Measurements from ENCODE around the gene TSSC4.

The TSSC4 gene

GRCh38 chr11:2447951-2448650 lies 47.6 kb downstream of the TSSC4 start:
- TF ChIP-seq TAF1 (IDR thresholded peaks at IDR 0.05; ENCODE audit: borderline replicate concordance, insufficient read depth, low read length) = no peak
- no peak for TF ChIP-seq FOXP2 (optimal IDR thresholded peaks at IDR 0.05; ENCODE audit: borderline replicate concordance, extremely low read depth, extremely low read length, insufficient read depth)
- no peak for TF ChIP-seq REST (IDR thresholded peaks at IDR 0.05; ENCODE audit: insufficient read depth in 1 of 2, low read depth in 2 of 2, low read length in 2 of 2)
- TF ChIP-seq POLR2AphosphoS5 (IDR thresholded peaks at IDR 0.05; ENCODE audit: low read depth, low read length) = no peak
- TF ChIP-seq SIN3A (IDR thresholded peaks at IDR 0.05; ENCODE audit: borderline replicate concordance, insufficient read depth, low read length) = no peak

- TF ChIP-seq TAF1 (IDR thresholded peaks at IDR 0.05; ENCODE audit: borderline replicate concordance, insufficient read depth, low read length) (no peak), SIN3A (IDR thresholded peaks at IDR 0.05; ENCODE audit: borderline replicate concordance, insufficient read depth, low read length) (no peak), FOXP2 (optimal IDR thresholded peaks at IDR 0.05; ENCODE audit: borderline replicate concordance, extremely low read depth, extremely low read length, insufficient read depth) (no peak)
Measured at GRCh38 chr11:2448661-2449547, 48.4 kb downstream of the TSSC4 start.

GRCh38 chr11:2449548-2450320 lies 49.2 kb downstream of the TSSC4 start:
- no peak for TF ChIP-seq SIN3A (IDR thresholded peaks at IDR 0.05; ENCODE audit: borderline replicate concordance, insufficient read depth, low read length)
- no peak for TF ChIP-seq FOXP2 (optimal IDR thresholded peaks at IDR 0.05; ENCODE audit: borderline replicate concordance, extremely low read depth, extremely low read length, insufficient read depth)
- TF ChIP-seq REST (IDR thresholded peaks at IDR 0.05; ENCODE audit: insufficient read depth in 1 of 2, low read depth in 2 of 2, low read length in 2 of 2) = no peak
- TF ChIP-seq POLR2AphosphoS5 (IDR thresholded peaks at IDR 0.05; ENCODE audit: low read depth, low read length) = no peak
- no peak for TF ChIP-seq TAF1 (IDR thresholded peaks at IDR 0.05; ENCODE audit: borderline replicate concordance, insufficient read depth, low read length)

GRCh38 chr11:2450321-2451041 lies 49.9 kb downstream of the TSSC4 start:
- TF ChIP-seq SIN3A (IDR thresholded peaks at IDR 0.05; ENCODE audit: borderline replicate concordance, insufficient read depth, low read length) (no peak), POLR2AphosphoS5 (IDR thresholded peaks at IDR 0.05; ENCODE audit: low read depth, low read length) (no peak), TAF1 (IDR thresholded peaks at IDR 0.05; ENCODE audit: borderline replicate concordance, insufficient read depth, low read length) (no peak)

- TF ChIP-seq TAF1 (IDR thresholded peaks at IDR 0.05; ENCODE audit: borderline replicate concordance, insufficient read depth, low read length) (no peak), POLR2AphosphoS5 (IDR thresholded peaks at IDR 0.05; ENCODE audit: low read depth, low read length) (no peak), REST (IDR thresholded peaks at IDR 0.05; ENCODE audit: insufficient read depth in 1 of 2, low read depth in 2 of 2, low read length in 2 of 2) (no peak)
Measured at GRCh38 chr11:2451336-2451735, 50.8 kb downstream of the TSSC4 start.
